SK-N-SH treated with all-trans-retinoic acid at 6 μM for 48 hours (cell line): ENCODE results near the gene CD5L.

Experiments used
- ATAC-seq: fragments of 200-7000 bp; cut with Tn5 transposase; 3 replicates; pipeline ENCODE4 v1.9.1; 2020; ENCODE audit warnings: mild to moderate bottlenecking, moderate library complexity
- ARNTL ChIP-seq: fragments of 450-650 bp; formaldehyde crosslinking; IDR thresholded peaks from 2 replicates; pipeline ENCODE4 v1.5.0; 2020; ENCODE audit warnings: low read depth, mild to moderate bottlenecking, moderate library complexity, borderline replicate concordance
- BACH2 ChIP-seq: fragments of 250-450 bp; sonication (Bioruptor Pico); IDR thresholded peaks from 2 replicates; pipeline ENCODE4 v1.9.0; 2021; ENCODE audit warnings: mild to moderate bottlenecking, borderline replicate concordance
- CSDC2 ChIP-seq: fragments of 250-450 bp; sonication (Bioruptor Pico); IDR thresholded peaks from 2 replicates; pipeline ENCODE4 v1.5.0; 2020; ENCODE audit warnings: mild to moderate bottlenecking, moderate library complexity
- ESRRG ChIP-seq: fragments of 250-450 bp; sonication (Bioruptor Pico); IDR thresholded peaks from 2 replicates; pipeline ENCODE4 v1.6.1; 2021; ENCODE audit warnings: mild to moderate bottlenecking
- GLIS3 ChIP-seq: fragments of 250-450 bp; sonication (Bioruptor Pico); IDR thresholded peaks from 2 replicates; pipeline ENCODE4 v1.5.0; 2020; ENCODE audit warnings: mild to moderate bottlenecking, moderate library complexity
- ISL1 ChIP-seq: fragments of 250-450 bp; sonication (Bioruptor Pico); IDR thresholded peaks from 2 replicates; pipeline ENCODE4 v2.1.2; 2022; ENCODE audit warnings: mild to moderate bottlenecking, moderate library complexity
- OSR1 ChIP-seq: fragments of 250-450 bp; sonication (Bioruptor Pico); IDR thresholded peaks from 2 replicates; pipeline ENCODE4 v1.8.0; 2022; ENCODE audit warnings: moderate library complexity, mild to moderate bottlenecking, inconsistent platforms
- PPARA ChIP-seq: fragments of 250-450 bp; sonication (Bioruptor Pico); IDR thresholded peaks from 2 replicates; pipeline ENCODE4 v1.5.0; 2020; ENCODE audit warnings: mild to moderate bottlenecking, borderline replicate concordance
- RARB ChIP-seq: fragments of 250-450 bp; sonication (Bioruptor Pico); IDR thresholded peaks from 2 replicates; pipeline ENCODE4 v1.8.0; 2021; ENCODE audit warnings: mild to moderate bottlenecking, moderate library complexity
- SNAI2 ChIP-seq: fragments of 250-450 bp; sonication (Bioruptor Pico); IDR thresholded peaks from 2 replicates; pipeline ENCODE4 v1.5.0; 2020; ENCODE audit warnings: mild to moderate bottlenecking, moderate library complexity
- TCF4 ChIP-seq: fragments of 250-450 bp; sonication (Bioruptor Pico); IDR thresholded peaks from 2 replicates; pipeline ENCODE4 v1.8.0; 2021; ENCODE audit warnings: mild to moderate bottlenecking, moderate library complexity, borderline replicate concordance
- TOX ChIP-seq: fragments of 250-450 bp; sonication (Bioruptor Pico); IDR thresholded peaks from 2 replicates; pipeline ENCODE4 v1.8.0; 2021; ENCODE audit warnings: mild to moderate bottlenecking, moderate library complexity, borderline replicate concordance
- ZC3H10 ChIP-seq: fragments of 250-450 bp; sonication (Bioruptor Pico); IDR thresholded peaks from 2 replicates; pipeline ENCODE4 v1.5.1; 2021; ENCODE audit warnings: mild to moderate bottlenecking, moderate library complexity
- ZFP3 ChIP-seq: fragments of 250-450 bp; sonication (Bioruptor Pico); IDR thresholded peaks from 2 replicates; pipeline ENCODE4 v1.5.0; 2020; ENCODE audit warnings: mild to moderate bottlenecking, moderate library complexity
- ZFP30 ChIP-seq: fragments of 450-650 bp; formaldehyde crosslinking; IDR thresholded peaks from 2 replicates; pipeline ENCODE4 v1.5.0; 2022; ENCODE audit warnings: mild to moderate bottlenecking, moderate library complexity
- ZNF565 ChIP-seq: fragments of 450-650 bp; formaldehyde crosslinking; conservative IDR thresholded peaks from 2 replicates; pipeline ENCODE4 v1.5.0; 2020; ENCODE audit warnings: low read depth, mild to moderate bottlenecking, moderate library complexity
- ZNF70 ChIP-seq: fragments of 450-650 bp; formaldehyde crosslinking; IDR thresholded peaks from 2 replicates; pipeline ENCODE4 v1.5.0; 2020; ENCODE audit warnings: mild to moderate bottlenecking, moderate library complexity
- TF ChIP-seq, protein P1 (sequence below): fragments of 250-450 bp; sonication (Bioruptor Pico); IDR thresholded peaks from 2 replicates; pipeline ENCODE4 v1.5.1; 2020; ENCODE audit warnings: low read depth, mild to moderate bottlenecking, moderate library complexity
- TF ChIP-seq, protein P2 (sequence below): fragments of 250-450 bp; sonication (Bioruptor Pico); IDR thresholded peaks from 2 replicates; pipeline ENCODE4 v1.5.1; 2021; ENCODE audit warnings: mild to moderate bottlenecking, moderate library complexity
- TF ChIP-seq, protein P3 (sequence below): fragments of 250-450 bp; sonication (Bioruptor Pico); IDR thresholded peaks from 2 replicates; pipeline ENCODE4 v1.8.0; 2020; ENCODE audit warnings: mild to moderate bottlenecking, moderate library complexity, borderline replicate concordance
- TF ChIP-seq, protein P4 (sequence below): fragments of 250-450 bp; sonication (Bioruptor Pico); IDR thresholded peaks from 2 replicates; pipeline ENCODE4 v1.5.0; 2020; ENCODE audit warnings: mild to moderate bottlenecking, moderate library complexity

Gene CD5L

DNA sequence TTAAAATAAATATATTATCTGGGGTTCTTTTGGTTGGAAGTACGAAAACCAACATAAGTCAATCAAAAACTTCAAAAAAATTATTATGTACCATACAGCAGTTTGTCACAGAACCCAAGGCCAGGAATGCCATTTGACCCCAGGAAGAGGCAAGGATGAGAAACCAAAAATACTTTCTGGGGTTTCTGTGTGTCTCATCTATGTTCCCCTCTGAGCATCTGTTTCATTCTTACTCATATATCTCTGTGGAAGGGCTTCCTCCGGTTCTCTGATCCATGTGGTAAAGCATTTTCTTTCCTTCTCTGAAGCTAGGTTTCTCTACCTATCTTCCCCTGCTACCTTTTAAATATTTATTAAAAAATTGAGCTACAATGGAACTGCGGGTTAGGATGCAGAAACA is 11.9 kb downstream of the CD5L start:
- TF ChIP-seq ISL1 (CRISPR knock-in tag): no peak
- TF ChIP-seq ZNF565: no peak
- TF ChIP-seq, protein P1, sequence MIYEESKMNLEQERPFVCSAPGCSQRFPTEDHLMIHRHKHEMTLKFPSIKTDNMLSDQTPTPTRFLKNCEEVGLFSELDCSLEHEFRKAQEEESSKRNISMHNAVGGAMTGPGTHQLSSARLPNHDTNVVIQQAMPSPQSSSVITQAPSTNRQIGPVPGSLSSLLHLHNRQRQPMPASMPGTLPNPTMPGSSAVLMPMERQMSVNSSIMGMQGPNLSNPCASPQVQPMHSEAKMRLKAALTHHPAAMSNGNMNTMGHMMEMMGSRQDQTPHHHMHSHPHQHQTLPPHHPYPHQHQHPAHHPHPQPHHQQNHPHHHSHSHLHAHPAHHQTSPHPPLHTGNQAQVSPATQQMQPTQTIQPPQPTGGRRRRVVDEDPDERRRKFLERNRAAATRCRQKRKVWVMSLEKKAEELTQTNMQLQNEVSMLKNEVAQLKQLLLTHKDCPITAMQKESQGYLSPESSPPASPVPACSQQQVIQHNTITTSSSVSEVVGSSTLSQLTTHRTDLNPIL (CRISPR knock-in tag): no peak
- no peak for TF ChIP-seq OSR1
- no peak for TF ChIP-seq CSDC2 (CRISPR knock-in tag)
- TF ChIP-seq ESRRG (CRISPR knock-in tag): no peak
- TF ChIP-seq BACH2 (CRISPR knock-in tag): no peak
- TF ChIP-seq RARB (CRISPR knock-in tag): no peak
- TF ChIP-seq TOX: no peak
- TF ChIP-seq GLIS3 (CRISPR knock-in tag): no peak
- no peak for TF ChIP-seq SNAI2 (CRISPR knock-in tag)
- no peak for TF ChIP-seq ZFP30
- TF ChIP-seq, protein P2, sequence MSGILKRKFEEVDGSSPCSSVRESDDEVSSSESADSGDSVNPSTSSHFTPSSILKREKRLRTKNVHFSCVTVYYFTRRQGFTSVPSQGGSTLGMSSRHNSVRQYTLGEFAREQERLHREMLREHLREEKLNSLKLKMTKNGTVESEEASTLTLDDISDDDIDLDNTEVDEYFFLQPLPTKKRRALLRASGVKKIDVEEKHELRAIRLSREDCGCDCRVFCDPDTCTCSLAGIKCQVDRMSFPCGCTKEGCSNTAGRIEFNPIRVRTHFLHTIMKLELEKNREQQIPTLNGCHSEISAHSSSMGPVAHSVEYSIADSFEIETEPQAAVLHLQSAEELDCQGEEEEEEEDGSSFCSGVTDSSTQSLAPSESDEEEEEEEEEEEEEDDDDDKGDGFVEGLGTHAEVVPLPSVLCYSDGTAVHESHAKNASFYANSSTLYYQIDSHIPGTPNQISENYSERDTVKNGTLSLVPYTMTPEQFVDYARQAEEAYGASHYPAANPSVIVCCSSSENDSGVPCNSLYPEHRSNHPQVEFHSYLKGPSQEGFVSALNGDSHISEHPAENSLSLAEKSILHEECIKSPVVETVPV (CRISPR knock-in tag): no peak
- ATAC-seq: no peak

DNA sequence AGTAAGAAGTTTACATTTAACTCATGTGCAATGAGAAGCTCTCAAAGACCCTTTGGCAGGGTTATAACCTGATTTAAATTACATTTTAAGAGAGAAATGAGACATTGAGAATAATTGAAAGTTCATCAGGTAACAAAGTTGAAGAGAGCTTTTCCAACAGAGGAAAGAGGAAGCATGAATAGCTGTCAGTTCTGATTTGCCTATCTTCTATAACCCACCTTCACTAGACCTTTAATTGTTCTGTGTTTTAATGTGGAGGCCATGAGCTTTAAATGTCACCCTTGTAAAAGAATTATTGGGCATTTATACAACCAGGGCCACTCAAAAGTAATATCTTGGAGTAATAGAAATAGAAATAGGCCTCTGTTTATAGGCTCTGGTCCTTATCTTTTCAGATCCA is 12.4 kb downstream of the CD5L start:
- ATAC-seq: no peak

DNA sequence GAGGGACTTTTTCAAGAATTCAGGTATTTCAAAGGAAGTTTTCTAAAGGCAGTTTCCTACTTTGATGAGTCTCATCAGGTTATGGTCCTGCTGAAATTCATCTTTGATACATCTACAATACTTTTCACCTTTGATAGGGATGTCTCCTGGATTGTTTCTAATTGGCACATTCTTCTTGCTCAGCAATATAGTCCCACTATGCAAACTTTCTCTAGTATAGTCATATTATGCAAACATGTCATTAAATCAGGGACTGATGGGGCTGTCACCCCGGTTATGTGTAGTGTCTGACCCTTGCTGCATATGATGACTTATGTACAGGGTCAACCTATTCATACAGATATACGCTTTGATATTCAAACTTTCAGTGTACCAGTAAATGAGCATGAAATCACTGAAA is 21.3 kb downstream of the CD5L start:
- TF ChIP-seq GLIS3 (CRISPR knock-in tag) (no peak), ARNTL (CRISPR knock-in tag) (no peak), ZFP30 (no peak)
- TF ChIP-seq, protein P3, sequence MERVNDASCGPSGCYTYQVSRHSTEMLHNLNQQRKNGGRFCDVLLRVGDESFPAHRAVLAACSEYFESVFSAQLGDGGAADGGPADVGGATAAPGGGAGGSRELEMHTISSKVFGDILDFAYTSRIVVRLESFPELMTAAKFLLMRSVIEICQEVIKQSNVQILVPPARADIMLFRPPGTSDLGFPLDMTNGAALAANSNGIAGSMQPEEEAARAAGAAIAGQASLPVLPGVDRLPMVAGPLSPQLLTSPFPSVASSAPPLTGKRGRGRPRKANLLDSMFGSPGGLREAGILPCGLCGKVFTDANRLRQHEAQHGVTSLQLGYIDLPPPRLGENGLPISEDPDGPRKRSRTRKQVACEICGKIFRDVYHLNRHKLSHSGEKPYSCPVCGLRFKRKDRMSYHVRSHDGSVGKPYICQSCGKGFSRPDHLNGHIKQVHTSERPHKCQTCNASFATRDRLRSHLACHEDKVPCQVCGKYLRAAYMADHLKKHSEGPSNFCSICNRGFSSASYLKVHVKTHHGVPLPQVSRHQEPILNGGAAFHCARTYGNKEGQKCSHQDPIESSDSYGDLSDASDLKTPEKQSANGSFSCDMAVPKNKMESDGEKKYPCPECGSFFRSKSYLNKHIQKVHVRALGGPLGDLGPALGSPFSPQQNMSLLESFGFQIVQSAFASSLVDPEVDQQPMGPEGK: no peak
- TF ChIP-seq, protein P4, sequence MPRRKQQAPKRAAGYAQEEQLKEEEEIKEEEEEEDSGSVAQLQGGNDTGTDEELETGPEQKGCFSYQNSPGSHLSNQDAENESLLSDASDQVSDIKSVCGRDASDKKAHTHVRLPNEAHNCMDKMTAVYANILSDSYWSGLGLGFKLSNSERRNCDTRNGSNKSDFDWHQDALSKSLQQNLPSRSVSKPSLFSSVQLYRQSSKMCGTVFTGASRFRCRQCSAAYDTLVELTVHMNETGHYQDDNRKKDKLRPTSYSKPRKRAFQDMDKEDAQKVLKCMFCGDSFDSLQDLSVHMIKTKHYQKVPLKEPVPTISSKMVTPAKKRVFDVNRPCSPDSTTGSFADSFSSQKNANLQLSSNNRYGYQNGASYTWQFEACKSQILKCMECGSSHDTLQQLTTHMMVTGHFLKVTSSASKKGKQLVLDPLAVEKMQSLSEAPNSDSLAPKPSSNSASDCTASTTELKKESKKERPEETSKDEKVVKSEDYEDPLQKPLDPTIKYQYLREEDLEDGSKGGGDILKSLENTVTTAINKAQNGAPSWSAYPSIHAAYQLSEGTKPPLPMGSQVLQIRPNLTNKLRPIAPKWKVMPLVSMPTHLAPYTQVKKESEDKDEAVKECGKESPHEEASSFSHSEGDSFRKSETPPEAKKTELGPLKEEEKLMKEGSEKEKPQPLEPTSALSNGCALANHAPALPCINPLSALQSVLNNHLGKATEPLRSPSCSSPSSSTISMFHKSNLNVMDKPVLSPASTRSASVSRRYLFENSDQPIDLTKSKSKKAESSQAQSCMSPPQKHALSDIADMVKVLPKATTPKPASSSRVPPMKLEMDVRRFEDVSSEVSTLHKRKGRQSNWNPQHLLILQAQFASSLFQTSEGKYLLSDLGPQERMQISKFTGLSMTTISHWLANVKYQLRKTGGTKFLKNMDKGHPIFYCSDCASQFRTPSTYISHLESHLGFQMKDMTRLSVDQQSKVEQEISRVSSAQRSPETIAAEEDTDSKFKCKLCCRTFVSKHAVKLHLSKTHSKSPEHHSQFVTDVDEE (CRISPR knock-in tag): no peak
- TF ChIP-seq, all 23 proteins: peak for 0
- no peak for ATAC-seq

More for the DNA sequence above, 12.4 kb downstream of the CD5L start:
- TF ChIP-seq ARNTL (CRISPR knock-in tag) (no peak), ZNF70 (CRISPR knock-in tag) (no peak)

DNA sequence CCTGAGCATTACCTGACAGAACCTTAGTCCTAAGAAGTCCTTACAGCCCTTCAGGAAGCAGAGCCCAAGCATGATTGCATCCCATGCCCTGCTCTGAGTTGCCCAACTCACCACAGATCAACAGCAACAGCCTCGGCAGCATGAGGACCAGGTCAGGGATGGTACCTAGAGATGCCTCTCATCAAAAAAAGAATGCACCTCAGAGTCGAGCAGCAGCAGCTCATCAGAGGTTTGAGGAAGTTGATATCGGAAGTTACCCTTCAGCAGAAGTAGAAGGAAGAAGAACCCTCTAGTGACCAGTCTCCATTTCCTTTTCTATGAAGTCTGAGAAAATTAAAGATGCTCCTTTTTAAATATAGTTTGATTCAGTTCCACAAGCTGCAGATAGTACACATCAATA is 21.7 kb downstream of the CD5L start, which contains the start of gene FCRL1:
Gene FCRL1, minus strand, starts transcription at position 225 of the 400 bp plus-strand sequence. Its CDS starts 83 bp downstream, at position 142.
- no peak for ATAC-seq
- TF ChIP-seq ZNF565 (no peak), PPARA (no peak), CSDC2 (CRISPR knock-in tag) (no peak), ESRRG (CRISPR knock-in tag) (no peak), ISL1 (CRISPR knock-in tag) (no peak)
- TF ChIP-seq, protein P1 (CRISPR knock-in tag): no peak

DNA sequence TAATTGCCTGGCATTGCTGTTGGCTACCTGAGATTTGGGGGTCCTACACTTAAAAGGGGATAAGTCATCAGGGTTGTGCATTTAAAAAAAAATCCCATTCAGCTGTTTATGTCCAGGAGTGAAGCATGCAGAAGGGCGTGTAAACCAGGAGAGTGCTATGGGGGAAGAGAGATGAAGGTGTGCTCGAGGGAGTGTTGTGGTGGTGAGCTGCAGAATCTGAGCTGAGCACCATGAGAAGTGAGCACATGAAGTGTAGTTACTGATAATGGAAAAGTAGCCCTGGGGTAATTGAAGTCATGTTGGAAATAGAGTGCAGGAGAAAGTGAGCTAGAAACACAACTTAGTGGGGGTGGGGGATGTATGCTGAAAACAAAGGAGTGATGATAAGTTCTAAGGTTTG is 22.4 kb downstream of the CD5L start:
- ATAC-seq: no peak
- no peak for TF ChIP-seq ZNF565
- no peak for TF ChIP-seq TOX
- no peak for TF ChIP-seq RARB (CRISPR knock-in tag)
- no peak for TF ChIP-seq TCF4 (CRISPR knock-in tag)
- TF ChIP-seq, protein P4 (CRISPR knock-in tag): no peak
- no peak for TF ChIP-seq ZNF70 (CRISPR knock-in tag)
- no peak for TF ChIP-seq ISL1 (CRISPR knock-in tag)
- TF ChIP-seq ZFP30: no peak
- TF ChIP-seq PPARA: no peak
- TF ChIP-seq ZFP3 (CRISPR knock-in tag): no peak
- TF ChIP-seq ZC3H10: no peak
- TF ChIP-seq BACH2 (CRISPR knock-in tag): no peak
- TF ChIP-seq CSDC2 (CRISPR knock-in tag): no peak
